Tibial nerve (tissue), 4 donors: ENCODE measurements around the gene VSIG8.

Source experiments
- CTCF ChIP-seq, 5 experiments: fragments of 200-600 bp in 3 of 5; fragments of 450-650 bp in 2 of 5; sonication (generic) in 3 of 5; IDR thresholded peaks; one replicate each; pipeline ENCODE4 v1.5.1; 2016 to 2019; ENCODE audit warnings: antibody characterized with exemption in 5 of 5, mild to moderate bottlenecking in 3 of 5, moderate library complexity in 2 of 5
- EP300 ChIP-seq, 2 donors: sonication (generic); formaldehyde crosslinking; IDR thresholded peaks; one replicate each; pipeline ENCODE4 v1.6.1; 2017; ENCODE audit warnings: antibody characterized with exemption in 2 of 2, mild to moderate bottlenecking in 1 of 2
- POLR2A ChIP-seq, 2 donors: fragments of 450-650 bp; IDR thresholded peaks; one replicate each; pipeline ENCODE4 v1.6.1; 2017; ENCODE audit warnings: antibody characterized with exemption in 2 of 2, mild to moderate bottlenecking in 2 of 2, moderate library complexity in 2 of 2

- TF ChIP-seq CTCF (IDR thresholded peaks at IDR 0.05) (no peak), POLR2A (IDR thresholded peaks at IDR 0.05) (no peak), EP300 (IDR thresholded peaks at IDR 0.05) (no peak)
Measured at GRCh38 chr1:159838715-159839114, 23.7 kb downstream of the VSIG8 start.
